Heart left ventricle (tissue), 16 donors: ENCODE data around the gene HNRNPAB. TPM values are rescaled to one million over a fixed set of nuclear protein-coding genes. Genes with fewer than 3 reads are reported as not detected.

ENCODE experiments used
- ATAC-seq, 4 donors: fragments of 200-7000 bp; cut with Tn5 transposase; one replicate each; pipeline ENCODE4 v1.9.1; 2020 to 2022; ENCODE audit warnings: moderate library complexity in 4 of 4, mild to moderate bottlenecking in 3 of 4, moderate number of reproducible peaks in 1 of 4
- DNase-seq, 5 donors: peaks; one replicate each; pipeline ENCODE4 v3.0.0-alpha.2; 2020
- H3K27ac ChIP-seq, 12 donors: fragments of 200-600 bp; sonication (generic) in 4 of 12; one replicate each; pipeline versions ENCODE4 v1.5.0 to v1.8.0; 2016 to 2022; ENCODE audit warnings: mild to moderate bottlenecking in 2 of 12
- H3K27me3 ChIP-seq, 9 donors: fragments of 200-600 bp; sonication (generic) in 2 of 9; one replicate each; pipeline versions ENCODE4 v1.5.1 to v1.8.0; 2016 to 2022; ENCODE audit warnings: mild to moderate bottlenecking in 3 of 9
- H3K36me3 ChIP-seq, 9 donors: fragments of 200-600 bp; sonication (generic) in 2 of 9; one replicate each; pipeline versions ENCODE4 v1.5.0 to v1.8.0; 2018 to 2022; ENCODE audit warnings: mild to moderate bottlenecking in 2 of 9
- H3K4me1 ChIP-seq, 12 donors: fragments of 200-600 bp; sonication (generic) in 4 of 12; one replicate each; pipeline versions ENCODE4 v1.5.0 to v1.8.0; 2016 to 2022; ENCODE audit warnings: mild to moderate bottlenecking in 3 of 12
- H3K4me3 ChIP-seq, 12 donors: fragments of 200-600 bp; sonication (generic) in 4 of 12; one replicate each; pipeline versions ENCODE4 v1.5.0 to v1.8.0; 2017 to 2022; ENCODE audit warnings: mild to moderate bottlenecking in 9 of 12, moderate library complexity in 4 of 12
- H3K9me3 ChIP-seq, 12 donors: fragments of 200-600 bp; sonication (generic) in 4 of 12; one replicate each; pipeline versions ENCODE4 v1.5.0 to v1.8.0; 2016 to 2022; ENCODE audit warnings: mild to moderate bottlenecking in 1 of 12
- POLR2A ChIP-seq, 2 donors: fragments of 450-650 bp; IDR thresholded peaks; one replicate each; pipeline ENCODE4 v1.6.1; 2017; ENCODE audit warnings: antibody characterized with exemption in 2 of 2, mild to moderate bottlenecking in 2 of 2, moderate library complexity in 2 of 2
- WGBS, 4 donors: extraction: QIAGEN DNeasy Blood & Tissue Kit in 2 of 4; methylation state at CpG; one replicate each; pipeline versions ENCODE4 v1.1.5 to v1.1.7; 2013 to 2018; 5-methylcytosine and 5-hydroxymethylcytosine counted together
- intact Hi-C, 10 donors: fragments of 100-400 bp; cut with DNase I; formaldehyde crosslinking; loops; one replicate each; pipeline versions ENCODE4 v1.11.1 to v1.14.2; 2022
- polyA plus RNA-seq, 2 donors: library from polyadenylated mRNA; stranded (reverse); fragments of 200-250 nt; gene quantifications; one replicate each; pipeline ENCODE4 v1.2.3, GENCODE V29; 2013
- total RNA-seq, 9 donors: library from RNA; depleted of rRNA in 2 of 9; stranded (reverse); fragments of >200 nt in 2 of 9; fragmentation: NEBNext Ultra II Directional in 3 of 9; extraction: Animal tissue kit (Norgen Biotek cat#: 25700) in 3 of 9; gene quantifications; one replicate each; pipeline versions ENCODE4 v1.1.0 to v1.2.4, GENCODE V29; 2016 to 2023
- TF ChIP-seq, protein P1 (sequence below), 12 donors: fragments of 200-600 bp; sonication (generic) in 4 of 12; IDR thresholded peaks; one replicate each; pipeline versions ENCODE4 v1.5.0 to v1.8.0; 2018 to 2022; ENCODE audit warnings: antibody characterized with exemption in 12 of 12, mild to moderate bottlenecking in 5 of 12
- donor health status: ischemic (EF 13 %, LVEDD 7.1; RV severe dilation, severe dysfunction).
- donor health status: healthy with polysubstance abuse.
- donor health status: DM: no; HTN: yes; CAD: no.
- donor health status: DM: no; HTN: no; CAD: no.
- donor health status: ischemic (EF 25% LVEDD 6.9; RV normal size, moderate dysfunction).
- donor health status: ischemic (EF 25% LVEDD 5.7; RV mildly dilated, moderate dysfunction).
- donor health status: healthy.
- donor health status: DM: yes; HTN: yes; CAD: no.
- donor health status: ischemic (EF 35%, LVEDD 5.7; RV mildly dilated, moderate dysfunction).
- donor health status: nonischemic (EF 11% LVEDD 7.7; RV severe dilation, severe dysfunction).
- donor health status: DM: yes; HTN: yes; CAD: no.
- donor health status: PGD.
- donor health status: ischemic (EF 29% LVEDD 5.4; RV normal size, mild dysfunction).
- donor health status: nonischemic (EF 23%, LVEDD 6.1; RV moderate dilation, normal function).

HNRNPAB gene
- total and polyA plus RNA-seq, 11 donors = 64.2 to 150 (median 86.6) TPM

DNA sequence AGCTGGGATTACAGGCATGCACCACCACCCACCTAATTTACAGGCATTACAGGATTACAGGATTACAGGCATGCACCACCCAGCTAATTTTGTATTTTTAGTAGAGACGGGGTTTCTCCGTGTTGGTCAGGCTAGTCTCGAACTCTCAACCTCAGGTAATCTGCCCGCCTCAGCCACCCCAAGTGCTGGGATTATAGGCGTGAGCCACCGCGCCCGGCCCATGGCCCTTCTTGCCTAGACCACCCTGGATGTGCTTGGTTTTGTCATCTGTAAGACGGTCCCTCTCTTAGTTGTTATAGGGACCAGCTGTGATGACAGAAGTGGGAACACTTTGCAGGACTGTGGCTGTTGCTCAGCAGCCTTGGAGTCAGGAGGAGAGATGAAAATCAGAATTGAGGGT lies 31.8 kb downstream of the HNRNPAB start:
- DNase-seq (peak in 1 of 5 donors; percentile 26), ATAC-seq (no peak)
- no peaks in the 10 kb centered on the region for H3K9me3 ChIP-seq
- peak overlapping the region in 9 of 12 donors; percentile 23 to 87 (median 52) for H3K27ac ChIP-seq
- no peak overlapping the region for H3K4me3 ChIP-seq
- no peaks in the 10 kb centered on the region for H3K36me3 ChIP-seq
- peaks cover 7 to 83% (median 52%) of the 10 kb centered on the region in 12 donors for H3K4me1 ChIP-seq
- no peaks in the 10 kb centered on the region for H3K27me3 ChIP-seq
- no peak for TF ChIP-seq POLR2A (IDR thresholded peaks at IDR 0.05)
- TF ChIP-seq, protein P1, sequence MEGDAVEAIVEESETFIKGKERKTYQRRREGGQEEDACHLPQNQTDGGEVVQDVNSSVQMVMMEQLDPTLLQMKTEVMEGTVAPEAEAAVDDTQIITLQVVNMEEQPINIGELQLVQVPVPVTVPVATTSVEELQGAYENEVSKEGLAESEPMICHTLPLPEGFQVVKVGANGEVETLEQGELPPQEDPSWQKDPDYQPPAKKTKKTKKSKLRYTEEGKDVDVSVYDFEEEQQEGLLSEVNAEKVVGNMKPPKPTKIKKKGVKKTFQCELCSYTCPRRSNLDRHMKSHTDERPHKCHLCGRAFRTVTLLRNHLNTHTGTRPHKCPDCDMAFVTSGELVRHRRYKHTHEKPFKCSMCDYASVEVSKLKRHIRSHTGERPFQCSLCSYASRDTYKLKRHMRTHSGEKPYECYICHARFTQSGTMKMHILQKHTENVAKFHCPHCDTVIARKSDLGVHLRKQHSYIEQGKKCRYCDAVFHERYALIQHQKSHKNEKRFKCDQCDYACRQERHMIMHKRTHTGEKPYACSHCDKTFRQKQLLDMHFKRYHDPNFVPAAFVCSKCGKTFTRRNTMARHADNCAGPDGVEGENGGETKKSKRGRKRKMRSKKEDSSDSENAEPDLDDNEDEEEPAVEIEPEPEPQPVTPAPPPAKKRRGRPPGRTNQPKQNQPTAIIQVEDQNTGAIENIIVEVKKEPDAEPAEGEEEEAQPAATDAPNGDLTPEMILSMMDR (IDR thresholded peaks at IDR 0.05) = no peak
- WGBS, 4 donors = 87 to 92% (median 90%) methylated on average over 9 of the region's 9 CpGs
- intact Hi-C loops = loop anchor here in 1 of 10 donors (5.0 to 10.0 kb wide), 2 partner anchors 311 to 499 kb away; partner anchors contain the start of gene ZNF354A

DNA sequence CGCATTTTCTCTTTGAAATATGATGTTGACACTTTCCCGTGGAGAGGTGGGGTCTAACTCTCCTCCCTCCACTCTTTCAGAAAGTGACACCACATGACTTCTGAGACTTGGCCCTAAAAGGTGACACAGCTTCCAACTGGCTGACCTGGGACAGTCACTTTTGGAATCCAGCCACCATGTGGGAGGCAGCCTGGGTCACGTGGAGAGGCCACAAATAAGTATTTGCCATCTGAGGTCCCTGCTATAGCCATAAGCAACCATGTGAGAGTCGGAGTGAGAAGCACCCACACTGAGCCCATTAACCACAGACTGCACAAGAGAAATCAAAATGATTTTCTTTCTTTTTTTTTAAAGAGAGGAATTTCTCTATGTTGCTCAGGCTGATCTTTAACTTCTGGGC lies 32.3 kb downstream of the HNRNPAB start:
- ATAC-seq (peak; percentile 6 to 60 (median 45)), DNase-seq (peak in 4 of 5 donors; percentile 61 to 78 (median 76))
- H3K27me3 ChIP-seq = no peaks in the 10 kb centered on the region
- TF ChIP-seq, protein P1 (IDR thresholded peaks at IDR 0.05) = no peak
- no peak for TF ChIP-seq POLR2A (IDR thresholded peaks at IDR 0.05)
- H3K4me3 ChIP-seq = no peak overlapping the region
- H3K36me3 ChIP-seq = no peaks in the 10 kb centered on the region
- peak overlapping the region in 10 of 12 donors; percentile 1 to 87 (median 49) for H3K27ac ChIP-seq
- intact Hi-C loops = loop anchor here in 1 of 10 donors (5.0 to 10.0 kb wide), 2 partner anchors 311 to 498 kb away; partner anchors contain the start of gene ZNF354A
- WGBS, 4 donors = 25 to 35% (median 32%) methylated on average over 4 of the region's 4 CpGs
- H3K4me1 ChIP-seq = peaks cover 3 to 83% (median 49%) of the 10 kb centered on the region in 12 donors
- H3K9me3 ChIP-seq = no peaks in the 10 kb centered on the region

DNA sequence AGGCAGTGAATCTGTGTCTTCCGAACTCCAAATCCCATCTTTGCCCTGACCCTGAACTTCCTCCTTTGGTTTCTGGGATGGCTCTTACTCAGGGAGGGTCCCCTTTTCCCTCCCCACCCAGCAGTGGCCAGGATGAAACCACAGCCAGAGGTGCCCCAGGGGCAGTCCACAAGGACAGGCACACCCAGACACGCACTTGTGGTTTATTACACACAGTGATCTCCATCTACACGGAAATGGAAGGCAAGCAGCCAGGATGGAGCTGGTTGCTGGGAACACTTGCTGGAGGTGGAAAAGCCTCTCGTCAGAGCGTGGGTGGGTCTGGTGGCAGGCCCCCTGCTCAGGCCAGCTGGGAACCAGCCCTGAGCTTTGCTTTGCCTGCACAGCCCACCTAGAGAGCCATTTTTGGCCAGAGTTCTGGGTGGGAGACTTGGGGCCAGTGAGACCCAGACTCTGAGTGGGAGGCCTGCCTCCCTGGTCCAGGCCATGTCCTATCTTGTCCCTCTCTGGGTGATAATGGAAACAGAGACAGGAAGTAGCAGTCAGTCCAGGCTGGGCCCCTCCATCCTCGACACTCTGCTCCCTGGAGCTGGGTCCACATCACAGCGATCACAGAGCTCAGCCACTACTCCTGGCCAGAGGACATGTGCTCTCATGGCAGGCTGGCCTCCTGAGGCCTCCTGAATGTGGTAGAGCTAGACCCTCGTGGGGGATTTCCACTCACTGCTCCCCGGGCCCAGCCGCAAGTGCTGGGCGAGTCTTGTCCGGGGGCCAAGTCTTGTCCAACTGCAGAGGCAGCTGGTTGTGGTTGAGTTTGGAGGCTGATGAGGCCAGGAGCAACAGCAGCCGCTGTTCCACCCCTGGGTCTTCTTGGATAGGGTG lies 33.3 kb downstream of the HNRNPAB start:
- ATAC-seq (no peak), DNase-seq (no peak)
- H3K4me3 ChIP-seq = no peak overlapping the region
- WGBS, 4 donors = 70 to 79% (median 72%) methylated on average over 9 to 13 of the region's 13 CpGs
- peaks cover 3 to 90% (median 49%) of the 10 kb centered on the region in 12 donors for H3K4me1 ChIP-seq
- peak overlapping the region in 6 of 12 donors; percentile 1 to 87 (median 62) for H3K27ac ChIP-seq
- H3K36me3 ChIP-seq = no peaks in the 10 kb centered on the region
- H3K9me3 ChIP-seq = no peaks in the 10 kb centered on the region
- TF ChIP-seq, protein P1 (IDR thresholded peaks at IDR 0.05) = no peak
- no peak for TF ChIP-seq POLR2A (IDR thresholded peaks at IDR 0.05)
- no peaks in the 10 kb centered on the region for H3K27me3 ChIP-seq
- intact Hi-C loops = loop anchor here in 1 of 10 donors (5.0 to 10.0 kb wide), 2 partner anchors 310 to 497 kb away; partner anchors contain the start of gene ZNF354A

DNA sequence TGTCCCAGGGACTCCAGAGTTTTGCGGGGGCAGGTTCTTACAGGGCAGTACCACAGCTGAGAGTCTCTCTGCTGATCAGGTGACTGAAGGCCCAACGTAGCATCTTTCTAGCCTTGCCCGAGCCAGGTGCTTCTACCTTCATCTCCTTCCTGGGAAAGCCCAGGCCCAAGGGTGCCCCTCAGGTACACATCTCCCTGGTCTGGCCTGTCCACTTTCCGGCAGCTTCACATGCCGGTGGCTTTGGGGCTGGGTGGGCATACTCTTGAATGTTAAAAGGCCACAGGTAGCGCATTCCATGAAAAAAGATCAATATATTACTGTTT lies 33.9 kb downstream of the HNRNPAB start:
- 93 to 97% (median 96%) methylated on average over 6 of the region's 6 CpGs for WGBS, 4 donors
- Histone ChIP-seq H3K4me3 (no peak overlapping the region), H3K9me3 (no peaks in the 10 kb centered on the region), H3K27ac (peak overlapping the region in 5 of 12 donors; percentile 69 to 87 (median 74)), H3K4me1 (peaks cover 3 to 84% (median 46%) of the 10 kb centered on the region in 12 donors), H3K36me3 (no peaks in the 10 kb centered on the region), H3K27me3 (no peaks in the 10 kb centered on the region)
- intact Hi-C loops = loop anchor here in 1 of 10 donors (5.0 to 10.0 kb wide), 2 partner anchors 309 to 497 kb away; partner anchors contain the start of gene ZNF354A
- peak in 1 of 5 donors; percentile 9 for DNase-seq
- no peak for TF ChIP-seq POLR2A (IDR thresholded peaks at IDR 0.05)
- ATAC-seq = no peak
